H54 (cell line): ENCODE results near the gene RPL10A.
"Not testable (repeated sequence)": the region's sequence is repeated elsewhere in the genome, so short reads cannot be mapped to it uniquely, and the experiment has no call there.

Experiments
- DNase-seq: peaks from one replicate; pipeline ENCODE4 v3.0.0; 2011; ENCODE audit warnings: low spot score, mixed read lengths; ENCODE audit not compliant: insufficient read length
- FAIRE-seq: peaks from 3 replicates; lab custom pipeline; 2011; peaks lifted over from hg19 to GRCh38; lab: Jason Lieb, UNC
- POLR2A ChIP-seq: IDR thresholded peaks from 2 replicates; pipeline ENCODE4 v1.6.1; 2011; ENCODE audit warnings: low read depth, mild to moderate bottlenecking, low read length

The RPL10A gene

DNA sequence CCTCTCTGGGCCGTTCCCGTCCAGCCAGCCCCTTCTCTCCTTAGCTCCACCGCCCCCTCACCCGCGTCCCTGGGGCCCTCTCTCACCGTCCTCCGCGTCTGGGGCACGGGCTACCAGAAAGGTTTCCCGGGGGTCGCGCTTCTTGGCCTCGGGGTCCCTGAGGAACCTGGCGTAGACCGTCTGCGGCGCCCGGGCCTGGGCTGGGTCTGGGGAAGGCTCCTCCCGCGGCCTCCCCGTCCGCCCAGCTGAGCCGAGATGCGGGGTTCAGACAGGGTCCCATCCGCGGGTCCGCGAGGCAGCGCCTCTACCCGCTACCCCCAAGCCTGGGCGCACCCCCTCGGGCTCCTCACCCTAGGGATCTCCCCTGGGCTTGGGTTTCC, 43.4 kb downstream of the RPL10A start:
- DNase-seq (no peak), FAIRE-seq (no peak)
- TF ChIP-seq POLR2A, result no peak

DNA sequence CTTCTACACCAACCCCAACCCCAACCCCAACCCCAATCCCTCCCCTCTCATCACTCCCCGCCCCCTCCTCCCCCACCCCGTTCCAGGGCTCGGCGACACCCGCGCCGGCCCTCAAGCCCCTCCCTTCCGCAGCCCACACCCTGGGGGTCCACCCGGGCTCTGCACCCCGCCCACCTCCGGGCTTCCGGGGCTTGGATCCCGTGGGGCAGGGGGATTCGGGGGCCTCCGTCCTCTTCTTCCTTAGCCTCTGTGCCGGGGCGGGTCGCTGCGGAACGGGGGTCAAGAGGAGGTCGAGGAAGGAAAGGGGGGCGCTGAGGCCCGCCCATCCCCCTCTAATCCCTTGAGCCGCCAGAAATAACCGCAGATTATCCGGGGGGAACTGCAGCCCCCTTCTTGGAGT, 43.8 kb downstream of the RPL10A start:
- FAIRE-seq, result no peak
- TF ChIP-seq POLR2A, result no peak
- no peak for DNase-seq

DNA sequence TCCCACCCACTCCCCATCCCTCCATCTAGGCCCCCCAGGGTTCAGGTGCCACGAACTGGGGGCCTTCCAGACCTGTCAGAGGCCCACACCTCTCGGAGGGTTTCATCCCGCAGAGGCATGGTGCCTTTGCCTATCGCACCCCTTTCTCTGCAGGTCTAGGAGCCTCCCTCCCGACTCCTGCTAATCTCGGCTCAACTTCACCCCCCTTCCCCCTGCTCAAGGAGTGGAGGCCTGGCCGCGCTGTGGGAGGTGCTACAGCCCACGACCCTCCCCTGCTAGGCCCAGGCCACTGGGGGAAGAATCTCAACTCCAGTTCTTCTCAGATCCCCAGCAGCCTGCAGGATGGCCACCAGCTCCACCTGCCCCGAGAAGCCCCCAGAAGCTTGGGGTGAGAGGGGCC, 44.5 kb downstream of the RPL10A start, which contains the start of gene TULP1:
TULP1 (minus strand) TSS at position 157 of the 400 bp plus-strand sequence; CDS start at position 119, 38 bp downstream.
- TF ChIP-seq POLR2A, result no peak
- DNase-seq (no peak), FAIRE-seq (no peak)

DNA sequence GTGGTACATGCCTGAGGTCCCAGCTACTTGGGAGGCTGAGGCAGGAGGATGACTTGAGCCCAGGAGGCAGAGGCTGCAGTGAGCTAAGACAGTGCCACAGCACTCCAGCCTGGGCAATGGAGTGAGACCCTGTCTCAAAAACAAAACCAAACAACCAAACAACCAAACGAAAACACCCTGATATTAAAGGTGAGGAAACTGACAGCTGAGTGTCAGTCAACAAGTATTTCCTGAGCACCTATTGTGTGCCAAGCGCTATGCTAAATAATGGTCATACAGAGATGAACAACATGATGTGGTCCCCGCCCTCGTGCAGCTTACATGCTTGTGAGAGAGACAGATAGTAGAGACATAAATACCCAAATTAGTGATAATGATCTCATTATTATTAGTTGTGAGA, 46.4 kb downstream of the RPL10A start:
- no peak for TF ChIP-seq POLR2A
- FAIRE-seq, result no peak
- no peak for DNase-seq

DNA sequence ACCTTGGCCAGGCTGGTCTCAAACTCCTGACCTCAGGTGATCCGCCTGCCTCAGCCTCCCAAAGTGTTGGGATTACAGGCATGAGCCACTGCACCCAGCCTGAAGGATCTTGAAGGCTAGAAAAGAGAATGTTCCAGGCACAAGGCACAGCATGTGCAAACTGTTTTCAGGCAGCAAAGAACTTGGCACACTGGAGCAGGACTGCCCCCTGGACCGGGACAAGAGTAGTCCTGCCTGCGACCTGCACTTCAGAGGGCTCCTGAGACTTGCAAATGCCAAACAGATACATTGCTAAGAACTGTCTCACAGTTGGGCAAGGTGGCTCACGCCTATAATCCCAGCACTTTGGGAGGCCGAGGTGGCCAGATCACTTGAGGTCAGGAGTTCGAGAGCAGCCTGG, 47.7 kb downstream of the RPL10A start:
- not testable (repeated sequence) for DNase-seq, FAIRE-seq

DNA sequence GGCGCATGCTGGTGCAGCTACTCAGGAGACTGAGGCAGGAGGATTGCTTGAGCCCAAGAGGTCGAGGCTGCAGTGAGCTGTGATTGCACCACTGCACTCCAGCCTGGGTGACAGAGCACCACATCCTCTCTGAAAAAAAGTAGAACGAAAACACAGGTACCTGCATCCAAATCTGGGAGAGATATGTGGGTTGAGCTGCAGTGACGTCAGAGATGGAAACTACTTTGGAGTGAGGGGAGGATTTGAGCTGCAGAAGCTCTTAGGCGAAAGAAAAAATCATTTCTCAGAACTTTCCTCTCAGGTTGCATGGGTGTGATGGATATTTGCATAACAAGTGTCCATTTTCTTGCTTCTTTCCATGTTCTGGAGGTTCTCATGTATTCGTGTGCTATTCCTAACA, 48.5 kb downstream of the RPL10A start:
- DNase-seq (no peak), FAIRE-seq (no peak)
- TF ChIP-seq POLR2A, result no peak

DNA sequence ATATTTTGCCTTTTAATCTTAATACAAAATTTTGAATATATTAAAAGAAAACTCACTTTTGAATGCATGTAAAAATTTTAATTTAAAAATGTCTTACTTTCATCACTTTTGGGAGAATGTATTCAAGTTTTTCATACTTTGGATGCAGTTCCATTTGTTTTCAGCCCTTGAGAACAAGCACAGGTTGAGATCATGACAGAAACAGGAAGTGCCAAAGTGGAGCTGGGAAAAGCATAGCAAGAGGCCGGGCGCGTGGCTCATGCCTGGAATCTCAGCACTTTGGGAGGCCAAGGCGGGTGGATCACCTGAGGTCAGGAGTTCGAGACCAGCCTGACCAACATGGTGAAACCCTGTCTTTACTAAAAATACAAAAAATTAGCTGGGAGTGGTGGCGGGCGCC, 49.8 kb downstream of the RPL10A start:
- FAIRE-seq, DNase-seq: not testable (repeated sequence)

DNA sequence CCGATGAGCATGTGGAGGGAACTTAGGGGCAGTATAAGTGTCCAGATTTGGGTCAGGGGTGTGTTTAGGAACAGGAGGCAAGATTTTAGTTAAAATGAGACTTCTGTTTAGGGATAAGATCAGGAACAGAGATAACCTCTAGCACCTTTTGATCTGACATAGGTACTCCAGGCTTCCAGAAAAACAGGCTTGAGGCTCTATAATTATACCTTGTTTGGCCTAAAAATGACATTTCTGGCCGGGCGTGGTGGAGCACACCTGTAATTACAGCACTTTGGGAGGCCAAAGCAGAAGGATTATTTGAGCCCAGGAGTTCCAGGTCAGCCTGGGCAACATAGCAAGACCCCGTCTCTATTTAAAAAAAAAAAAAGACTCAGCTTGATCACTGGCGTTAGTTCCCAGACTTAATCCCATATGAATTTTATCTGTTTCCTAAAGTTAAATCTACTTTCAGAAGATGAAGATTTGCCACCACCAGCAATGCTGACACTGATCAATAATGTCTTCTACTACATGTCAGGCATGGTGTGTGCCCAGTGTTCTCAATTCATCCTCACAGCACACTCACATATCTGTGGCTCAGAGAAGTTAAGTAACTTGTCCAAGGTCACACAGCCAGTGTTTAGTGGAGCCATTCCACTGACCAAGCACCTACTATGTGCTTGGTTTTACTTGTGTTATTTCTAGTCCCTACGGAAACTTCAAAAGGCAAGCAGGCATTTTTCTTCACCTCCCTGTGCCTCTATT, 50.5 kb downstream of the RPL10A start:
- no peak for TF ChIP-seq POLR2A
- DNase-seq (no peak), FAIRE-seq (no peak)

DNA sequence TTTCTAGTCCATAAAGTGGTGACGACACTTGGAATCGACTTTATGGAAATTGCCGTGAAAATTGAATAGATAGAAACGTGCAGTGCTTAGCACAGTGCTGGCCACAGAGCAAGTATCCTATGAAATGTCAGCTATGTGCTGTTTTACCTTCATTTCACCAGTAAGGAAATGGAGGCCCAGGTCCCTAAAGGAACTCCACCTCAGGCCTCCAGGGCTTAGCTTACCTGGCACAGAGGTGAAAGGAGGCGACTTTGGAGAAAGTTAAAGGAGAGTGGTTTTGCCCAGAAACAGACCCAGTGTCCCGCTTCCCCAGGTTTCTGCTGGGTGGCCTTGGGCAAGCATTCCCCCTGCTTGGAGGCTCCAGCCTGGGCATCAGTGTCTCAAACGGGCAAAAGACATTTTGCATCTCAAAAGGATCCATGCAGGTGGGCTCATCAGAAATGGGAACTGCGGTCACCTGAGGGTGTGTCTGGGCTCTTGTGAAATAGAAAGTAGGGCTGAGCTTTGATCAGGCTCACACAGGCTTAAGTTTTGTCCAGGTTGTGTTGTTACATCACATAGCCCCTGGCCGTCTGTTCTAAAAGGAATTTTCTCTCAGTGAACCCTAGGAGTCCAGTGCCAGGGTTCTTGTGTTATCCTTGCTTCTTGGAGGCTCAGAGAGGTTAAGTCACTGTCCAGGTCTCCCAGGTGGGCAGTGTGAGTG, 51.3 kb downstream of the RPL10A start:
- TF ChIP-seq POLR2A, result no peak
- DNase-seq, result no peak
- no peak for FAIRE-seq
